ENCODE data around the gene CD164.

GRCh38 chr6:109332748-109333147, 49.5 kb downstream of the CD164 start:
- no peak for TF ChIP-seq CTCF (optimal IDR thresholded peaks at IDR 0.05 in 1 of 3, IDR thresholded peaks at IDR 0.05 in 1 of 3, conservative IDR thresholded peaks at IDR 0.05 in 1 of 3; ENCODE audit: extremely low read depth in 1 of 3, insufficient read depth in 2 of 3, low read length in 3 of 3)
- no peak for TF ChIP-seq EZH2 (IDR thresholded peaks at IDR 0.05; ENCODE audit: low read length)

All from keratinocyte (primary cell).